Erythroblast (primary cell): ENCODE measurements around the gene SSBP3.
"Not testable (repeated sequence)": the region's sequence is repeated elsewhere in the genome, so short reads cannot be mapped to it uniquely, and the experiment has no call there.

Experiments
- GATA1 ChIP-seq: IDR thresholded peaks from 2 replicates; pipeline ENCODE4 v1.6.1; 2011; ENCODE audit warnings: low read depth, mild to moderate bottlenecking, control low read depth, low read length, moderate library complexity
- POLR2A ChIP-seq: IDR thresholded peaks from 2 replicates; pipeline ENCODE4 v1.6.1; 2011; ENCODE audit warnings: mild to moderate bottlenecking, low read length

DNA sequence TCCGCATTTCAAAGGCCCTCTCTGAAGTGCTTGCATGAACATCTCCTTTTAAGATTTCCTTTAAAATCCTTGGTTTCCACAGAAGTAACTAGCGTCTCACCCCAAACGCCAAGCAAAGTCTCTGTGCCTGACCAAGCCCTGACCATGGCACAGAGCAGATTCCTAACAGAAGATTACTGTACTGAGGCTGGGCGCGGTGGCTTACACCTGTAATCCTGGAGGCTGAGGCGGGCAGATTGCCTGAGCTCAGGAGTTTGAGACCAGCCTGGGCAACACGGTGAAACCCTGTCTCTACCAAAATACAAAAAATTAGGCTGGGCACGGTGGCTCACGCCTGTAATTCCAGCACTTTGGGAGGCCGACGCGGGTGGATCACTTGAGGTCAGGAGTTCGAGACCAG is 60.6 kb downstream of the SSBP3 start:
- TF ChIP-seq POLR2A, GATA1: not testable (repeated sequence)
